ENCODE measurements around the gene TAB3. TPM values are rescaled to one million over a fixed set of nuclear protein-coding genes. Genes with fewer than 3 reads are reported as not detected.

Gene TAB3
- total RNA-seq, 1 experiment from 2014 or later = 13.5 TPM

GRCh38 chrX:30851449-30851848 is 37.6 kb downstream of the TAB3 start:
- H3K14ac ChIP-seq (ENCODE audit: insufficient read depth, low read length) = no peak overlapping the region
- H3K27ac ChIP-seq (ENCODE audit: insufficient read length, low read depth, low read length) = no peak overlapping the region
- H4K20me1 ChIP-seq (ENCODE audit: control insufficient read depth, insufficient read depth, insufficient read length) = no peaks in the 10 kb centered on the region
- no peak overlapping the region for H3T11ph ChIP-seq (ENCODE audit: low read length)
- no peaks in the 10 kb centered on the region for H3K4me1 ChIP-seq (ENCODE audit: insufficient read depth, low read length)
- Mint-ChIP-seq H3K4me3 (no peak overlapping the region), H3K36me3 (ENCODE audit: insufficient read depth in 1 of 3, low read depth in 3 of 3) (peaks cover 20 to 32% (median 25%) of the 10 kb centered on the region in 3 experiments), H3K27me3 (ENCODE audit: low read depth) (no peaks in the 10 kb centered on the region), H3K27ac (no peak overlapping the region), H3K9me3 (peaks cover 35 to 55% of the 10 kb centered on the region in 2 experiments), H3K4me1 (peaks cover 0 to 6% of the 10 kb centered on the region in 2 experiments; a peak in 1 of 4 replicates)
- H2BK12ac ChIP-seq (ENCODE audit: insufficient read length, low read depth, low read length) = no peak overlapping the region
- no CpG with 5 or more reads among the region's 1 CpG for WGBS (ENCODE audit: extremely low coverage, insufficient read length, low lambda C conversion rate)
- H4K8ac ChIP-seq (replicated peaks; ENCODE audit: insufficient read length, low read depth, low read length) = no peak overlapping the region
- H2BK20ac ChIP-seq (ENCODE audit: low read depth, low read length, poor library complexity, severe bottlenecking) = no peak overlapping the region
- H3K27me3 ChIP-seq (ENCODE audit: insufficient read depth, low read length) = no peaks in the 10 kb centered on the region
- TF ChIP-seq, protein P1, sequence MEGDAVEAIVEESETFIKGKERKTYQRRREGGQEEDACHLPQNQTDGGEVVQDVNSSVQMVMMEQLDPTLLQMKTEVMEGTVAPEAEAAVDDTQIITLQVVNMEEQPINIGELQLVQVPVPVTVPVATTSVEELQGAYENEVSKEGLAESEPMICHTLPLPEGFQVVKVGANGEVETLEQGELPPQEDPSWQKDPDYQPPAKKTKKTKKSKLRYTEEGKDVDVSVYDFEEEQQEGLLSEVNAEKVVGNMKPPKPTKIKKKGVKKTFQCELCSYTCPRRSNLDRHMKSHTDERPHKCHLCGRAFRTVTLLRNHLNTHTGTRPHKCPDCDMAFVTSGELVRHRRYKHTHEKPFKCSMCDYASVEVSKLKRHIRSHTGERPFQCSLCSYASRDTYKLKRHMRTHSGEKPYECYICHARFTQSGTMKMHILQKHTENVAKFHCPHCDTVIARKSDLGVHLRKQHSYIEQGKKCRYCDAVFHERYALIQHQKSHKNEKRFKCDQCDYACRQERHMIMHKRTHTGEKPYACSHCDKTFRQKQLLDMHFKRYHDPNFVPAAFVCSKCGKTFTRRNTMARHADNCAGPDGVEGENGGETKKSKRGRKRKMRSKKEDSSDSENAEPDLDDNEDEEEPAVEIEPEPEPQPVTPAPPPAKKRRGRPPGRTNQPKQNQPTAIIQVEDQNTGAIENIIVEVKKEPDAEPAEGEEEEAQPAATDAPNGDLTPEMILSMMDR (conservative IDR thresholded peaks at IDR 0.05) = no peak
- no peak overlapping the region for H3K56ac ChIP-seq (ENCODE audit: insufficient read length, low read depth, low read length)
- no peak overlapping the region for H3K4ac ChIP-seq (ENCODE audit: low read depth, low read length)
- no peak overlapping the region for H3K23ac ChIP-seq (ENCODE audit: insufficient read length, low read depth, low read length)
- H3K79me1 ChIP-seq (ENCODE audit: insufficient read depth, low read depth, low read length, poor library complexity, severe bottlenecking) = no peaks in the 10 kb centered on the region
- no peak overlapping the region for H4K91ac ChIP-seq (ENCODE audit: insufficient read length, low read depth, low read length)
- no peak overlapping the region for H3K9ac ChIP-seq (ENCODE audit: extremely low read depth, insufficient read length, low read length)
- no peak overlapping the region for H2BK120ac ChIP-seq (ENCODE audit: low read depth, low read length, poor library complexity, severe bottlenecking)
- no peak overlapping the region for H2BK5ac ChIP-seq (ENCODE audit: insufficient read length, low read length)
- H3K9me3 ChIP-seq (ENCODE audit: control insufficient read depth, low read depth, low read length) = peaks cover 5% of the 10 kb centered on the region
- no peak overlapping the region for H2AFZ ChIP-seq (ENCODE audit: low read length)
- no peaks in the 10 kb centered on the region for H3K79me2 ChIP-seq (ENCODE audit: insufficient read depth, low read length)
- no peak overlapping the region for H3K18ac ChIP-seq (ENCODE audit: insufficient read length, low read depth, low read length)
- no peaks in the 10 kb centered on the region for H3K23me2 ChIP-seq (ENCODE audit: insufficient read length, low read depth, low read length, poor library complexity, severe bottlenecking)
- no peak overlapping the region for H2AK5ac ChIP-seq (ENCODE audit: insufficient read length, low read length)
- no peak overlapping the region for H3K4me2 ChIP-seq (ENCODE audit: insufficient read depth, insufficient read length, low read length)
- DNase-seq = no peak
- no peak overlapping the region for H2BK15ac ChIP-seq (ENCODE audit: low read depth, low read length)
- no peak overlapping the region for H4K5ac ChIP-seq (ENCODE audit: insufficient read length, low read depth, low read length)

All from H9 (cell line).